ENCODE results near the gene GSG1L. TPM values are rescaled to one million over a fixed set of nuclear protein-coding genes. Genes with fewer than 3 reads are reported as not detected.
"Not testable (repeated sequence)": the region's sequence is repeated elsewhere in the genome, so short reads cannot be mapped to it uniquely, and the experiment has no call there.

GSG1L gene
- total RNA-seq, 1 donor from 2014 or later, result 0.60 TPM

- DNase-seq (ENCODE audit: low read depth in 2 of 2), result no peak
Observed at GRCh38 chr16:27951489-27952120, 111.9 kb downstream of the GSG1L start.

- no peak for DNase-seq (ENCODE audit: low read depth in 2 of 2)
Observed at GRCh38 chr16:27950206-27950887, 113.2 kb downstream of the GSG1L start.

DNA sequence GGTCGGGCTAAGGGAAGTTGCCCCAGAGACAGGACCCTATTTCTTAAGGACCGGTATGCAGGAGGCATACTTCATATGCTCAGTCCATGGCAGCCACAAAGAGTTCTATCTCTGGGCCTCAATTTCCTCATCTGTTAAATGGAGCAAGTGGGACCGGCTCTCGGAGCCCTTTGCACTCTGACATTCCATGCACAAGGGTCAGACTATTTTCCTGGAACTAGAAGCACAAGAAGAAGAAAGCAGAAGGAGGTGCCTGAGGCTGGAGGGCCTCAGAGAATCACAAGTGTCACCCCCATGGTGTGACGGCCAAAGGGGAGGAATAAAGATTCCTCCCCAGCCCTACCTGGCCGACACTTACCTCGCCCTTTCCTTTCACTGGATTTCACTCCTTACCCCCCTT is 115.8 kb downstream of the GSG1L start:
- DNase-seq (ENCODE audit: low read depth in 2 of 2), result no peak

DNA sequence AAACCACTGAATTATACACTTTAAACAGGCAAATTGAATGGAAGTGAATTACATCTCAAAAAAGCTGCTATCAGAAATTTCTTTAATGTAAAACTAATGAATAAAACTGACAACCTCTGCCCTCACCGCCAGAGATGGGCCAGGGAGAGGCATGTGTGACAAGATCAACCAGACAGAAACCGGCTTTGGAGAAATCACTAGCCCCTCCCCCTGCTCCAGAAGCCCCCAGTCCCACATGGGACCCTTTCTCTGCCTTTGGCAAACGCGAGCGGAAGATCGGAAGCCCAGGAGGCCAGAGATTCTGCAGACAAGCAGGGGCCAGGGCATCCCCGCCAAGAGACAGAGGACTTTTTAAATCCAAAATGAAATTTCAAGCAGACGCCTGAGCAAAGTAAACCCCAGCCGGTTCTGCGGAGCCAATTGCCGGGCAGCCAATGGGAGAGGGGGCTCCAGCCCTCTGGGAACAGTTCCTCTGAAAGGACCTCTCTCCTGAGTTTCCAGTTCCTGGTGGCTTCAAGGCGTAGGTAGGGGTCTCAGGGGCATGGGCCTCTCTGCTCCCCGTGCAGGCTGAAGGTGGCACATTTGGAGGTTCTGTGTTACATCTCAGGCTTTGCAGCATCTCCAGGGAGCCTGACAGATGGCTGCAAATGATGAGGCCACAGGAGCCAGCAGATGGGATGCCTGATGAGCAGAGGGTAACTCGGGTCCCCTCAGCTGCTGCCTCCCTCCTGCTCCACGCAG is 118.1 kb downstream of the GSG1L start:
- DNase-seq (ENCODE audit: low read depth in 2 of 2), result no peak

- DNase-seq (ENCODE audit: low read depth in 2 of 2), result no peak
Observed at GRCh38 chr16:27943766-27944165, 119.7 kb downstream of the GSG1L start.

DNA sequence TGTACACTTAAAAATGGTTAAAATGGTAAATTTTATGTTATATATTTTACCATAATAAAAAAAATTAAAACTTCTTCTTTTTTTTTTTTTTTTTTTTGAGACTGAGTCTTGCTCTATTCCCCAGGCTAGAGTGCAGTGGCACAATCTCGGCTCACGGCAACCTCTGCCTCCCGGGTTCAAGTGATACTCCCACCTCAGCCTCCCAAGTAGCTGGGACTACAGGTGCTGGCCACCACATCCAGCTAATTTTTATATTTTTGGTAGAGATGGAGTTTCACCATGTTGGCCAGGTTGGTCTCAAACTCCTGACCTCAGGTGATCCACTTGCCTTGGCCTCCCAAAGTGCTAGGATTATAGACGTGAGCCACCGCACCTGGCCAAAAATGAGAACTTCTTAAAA is 121.4 kb downstream of the GSG1L start:
- DNase-seq (ENCODE audit: low read depth in 2 of 2), result not testable (repeated sequence)

DNA sequence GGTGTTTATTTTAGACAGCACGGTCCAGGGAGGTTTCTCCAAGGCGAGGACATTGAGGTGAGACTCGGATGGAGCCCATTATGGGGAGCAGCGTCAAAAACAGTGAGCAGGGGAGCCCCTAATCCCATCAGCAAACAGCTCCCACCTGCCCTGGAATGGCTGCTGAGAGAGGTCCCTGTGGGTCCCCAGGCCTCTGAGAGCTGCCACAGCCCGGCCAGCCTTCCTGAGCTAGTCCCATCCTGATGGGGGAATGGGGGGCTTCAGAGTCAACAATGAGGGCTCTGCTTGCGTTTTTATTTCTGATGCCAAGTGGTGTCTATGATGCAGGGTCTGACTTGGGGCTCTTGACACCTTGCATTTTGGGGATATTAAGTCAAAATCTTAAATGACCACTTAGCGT is 128.4 kb downstream of the GSG1L start:
- no peak for DNase-seq (ENCODE audit: low read depth in 2 of 2)

DNA sequence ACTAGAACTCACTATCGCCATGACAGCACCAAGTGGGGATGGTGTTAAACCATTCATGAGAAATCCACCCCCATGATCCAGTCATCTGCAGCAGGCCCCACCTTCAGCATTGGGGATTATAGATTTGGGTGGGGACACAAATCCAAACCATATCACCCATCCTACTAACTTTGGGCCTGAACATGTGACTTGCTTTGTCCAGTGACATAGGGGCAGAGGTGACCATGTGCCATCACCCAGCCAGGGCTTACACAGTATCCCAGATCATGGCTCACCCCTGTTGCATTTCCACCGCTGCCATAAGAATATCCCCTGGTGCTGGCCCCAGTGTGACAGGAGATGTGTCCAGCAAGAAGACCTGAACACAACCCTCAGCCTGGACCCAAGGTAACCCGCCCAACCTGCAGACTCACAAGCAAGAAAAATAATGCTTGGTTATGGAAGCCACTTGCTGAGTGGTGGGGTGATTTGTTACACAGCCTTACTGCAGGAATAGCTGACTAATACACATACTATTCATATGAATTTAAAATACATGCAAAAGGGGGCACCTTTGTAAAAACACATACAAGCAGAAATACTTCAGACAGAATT is 130.9 kb downstream of the GSG1L start:
- no peak for DNase-seq (ENCODE audit: low read depth in 2 of 2)

GRCh38 chr16:27929818-27930217 is 133.7 kb downstream of the GSG1L start:
- DNase-seq (ENCODE audit: low read depth in 2 of 2), result no peak

- no peak for DNase-seq (ENCODE audit: low read depth in 2 of 2)
Observed at GRCh38 chr16:27928542-27928941, 135.0 kb downstream of the GSG1L start.

- no peak for DNase-seq (ENCODE audit: low read depth in 2 of 2)
Observed at GRCh38 chr16:27927266-27927901, 136.1 kb downstream of the GSG1L start.

- DNase-seq (ENCODE audit: low read depth in 2 of 2), result no peak
Observed at GRCh38 chr16:27925612-27926011, 137.9 kb downstream of the GSG1L start.

DNA sequence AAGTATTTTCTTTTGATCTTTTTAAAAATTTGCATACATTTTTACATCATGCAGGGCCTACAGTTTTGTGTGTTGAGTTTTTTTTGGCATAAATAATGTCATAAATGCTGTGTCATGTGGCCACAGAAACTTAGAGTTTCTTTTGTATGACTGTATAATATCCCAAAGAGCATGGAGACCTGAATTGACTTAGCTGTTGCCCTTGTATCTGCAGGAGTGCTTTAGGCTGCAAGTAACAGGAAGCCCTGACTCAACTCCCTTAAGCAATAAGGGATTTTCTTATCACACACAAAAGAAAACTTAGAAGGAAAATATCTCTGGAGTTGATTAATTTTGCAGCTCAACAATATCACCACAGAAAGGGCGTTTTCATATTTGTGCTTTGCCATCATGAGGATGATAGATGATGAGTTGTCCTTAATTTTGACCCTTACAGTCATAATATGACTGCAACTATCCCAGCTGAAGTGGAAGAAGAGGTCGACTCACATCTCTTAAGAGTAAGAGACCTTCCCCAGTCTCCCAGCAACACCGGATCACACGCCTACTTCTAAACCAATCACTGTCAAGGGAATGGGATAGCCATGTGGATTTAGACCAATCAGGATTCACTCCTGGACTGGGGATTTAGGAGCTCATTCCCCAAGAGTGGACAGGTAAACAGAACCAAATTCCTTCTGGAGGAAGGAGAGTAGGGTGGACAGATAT is 138.9 kb downstream of the GSG1L start:
- DNase-seq (ENCODE audit: low read depth in 2 of 2), result no peak

- DNase-seq (ENCODE audit: low read depth in 2 of 2), result no peak
Observed at GRCh38 chr16:27923751-27924150, 139.8 kb downstream of the GSG1L start.

DNA sequence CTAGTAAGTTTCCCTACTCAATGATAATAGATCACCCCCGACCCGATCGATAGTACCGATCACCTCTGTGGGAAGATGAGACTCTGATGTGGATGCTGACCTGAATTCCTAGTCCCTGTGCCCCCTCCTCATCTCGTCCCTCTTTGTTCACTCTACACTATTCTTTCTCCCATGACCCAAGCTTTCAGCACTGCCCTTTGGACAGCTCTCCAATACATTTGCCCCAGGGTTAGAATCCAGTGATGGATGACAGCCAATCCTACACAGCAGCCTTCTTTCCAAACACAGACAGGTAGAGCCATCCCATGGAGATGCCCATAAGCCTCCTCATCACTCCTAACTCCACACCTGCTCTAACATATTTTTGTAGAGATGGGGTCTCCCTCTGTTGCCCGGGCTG is 141.1 kb downstream of the GSG1L start:
- DNase-seq (ENCODE audit: low read depth in 2 of 2), result no peak

- DNase-seq (ENCODE audit: low read depth in 2 of 2), result no peak
Observed at GRCh38 chr16:27921134-27921533, 142.4 kb downstream of the GSG1L start.

DNA sequence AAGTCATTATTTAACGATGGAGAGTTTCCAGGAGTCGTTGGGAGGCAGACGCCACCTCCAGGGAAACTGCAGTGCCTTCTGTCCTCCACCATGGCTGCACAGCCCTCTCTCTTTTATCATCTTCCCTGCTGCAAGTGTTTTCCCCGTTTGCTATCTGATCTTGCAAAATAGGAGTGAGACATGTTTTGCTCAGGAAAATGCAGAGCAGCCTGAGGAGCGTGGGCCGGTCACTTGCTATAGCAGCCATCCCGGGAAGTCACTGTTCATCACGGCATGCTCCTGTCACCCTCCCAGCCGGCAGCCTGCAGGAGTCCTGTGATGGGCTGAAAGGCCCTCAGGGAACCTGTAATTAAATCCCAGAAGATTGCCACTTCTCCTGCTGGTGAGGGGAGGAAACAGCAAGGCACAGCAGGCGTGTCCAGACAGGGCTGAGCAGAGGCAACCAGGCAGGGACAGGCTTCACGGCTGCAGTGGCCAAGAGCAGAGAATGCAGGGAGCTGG is 143.1 kb downstream of the GSG1L start:
- DNase-seq (ENCODE audit: low read depth in 2 of 2), result no peak

GRCh38 chr16:27918755-27919154 is 144.8 kb downstream of the GSG1L start:
- no peak for DNase-seq (ENCODE audit: low read depth in 2 of 2)

GRCh38 chr16:27917949-27918348 is 145.6 kb downstream of the GSG1L start:
- DNase-seq (ENCODE audit: low read depth in 2 of 2), result no peak

GRCh38 chr16:27911486-27911885 is 152.0 kb downstream of the GSG1L start:
- DNase-seq (ENCODE audit: low read depth in 2 of 2), result no peak

DNA sequence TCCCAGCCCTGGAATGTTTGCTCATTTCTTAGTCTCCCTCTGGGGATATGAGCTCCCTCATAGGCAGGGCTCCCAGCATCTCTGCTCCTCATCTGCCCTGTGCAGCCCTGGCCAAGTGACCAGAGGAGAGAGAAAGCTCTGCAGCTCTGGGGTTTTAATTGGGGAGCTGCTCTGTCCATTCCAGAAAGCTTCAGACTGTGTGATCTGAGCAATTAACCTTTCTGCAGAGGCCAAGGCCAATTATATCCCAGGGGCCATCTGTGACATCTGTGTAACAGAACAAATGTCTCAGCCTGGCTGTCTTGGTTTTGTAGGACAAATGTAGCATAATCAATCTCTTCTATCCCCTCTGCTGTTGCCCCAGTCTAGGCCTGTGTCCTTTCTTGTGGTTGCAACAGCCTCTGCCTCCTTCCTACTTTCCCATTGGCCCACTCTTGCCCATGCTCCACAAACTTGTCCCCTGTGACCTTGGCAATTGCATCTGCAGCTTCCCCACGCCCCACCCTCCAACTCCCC is 156.0 kb downstream of the GSG1L start:
- no peak for DNase-seq (ENCODE audit: low read depth in 2 of 2)
